K562 (cell line): ENCODE results near the gene CMTR1. TPM values are rescaled to one million over a fixed set of nuclear protein-coding genes. Genes with fewer than 3 reads are reported as not detected.

Experiments used
- CREB5 ChIP-seq: fragments of 250-450 bp; sonication (Bioruptor Pico); IDR thresholded peaks from 2 replicates; pipeline ENCODE4 v1.5.0; 2020; ENCODE audit warnings: mild to moderate bottlenecking
- ESRRB ChIP-seq: fragments of 250-450 bp; sonication (Bioruptor Pico); IDR thresholded peaks from 2 replicates; pipeline ENCODE4 v1.5.0; 2020; ENCODE audit warnings: mild to moderate bottlenecking, moderate library complexity, borderline replicate concordance
- MXI1 ChIP-seq: IDR thresholded peaks from 2 replicates; pipeline ENCODE4 v1.6.1; 2011; ENCODE audit warnings: low read depth, mild to moderate bottlenecking, improper control_type of control experiment, low read length
- PBX2 ChIP-seq, 2 experiments: IDR thresholded peaks in 1 of 2; conservative IDR thresholded peaks in 1 of 2; 2 replicates each; pipeline ENCODE4 v1.6.1; 2016; ENCODE audit warnings: low read depth in 2 of 2, mild to moderate bottlenecking in 1 of 2, missing compliant biosample characterization in 1 of 2, missing genetic modification characterization in 1 of 2, moderate library complexity in 1 of 2
- PHF21A ChIP-seq: fragments of 450-650 bp; IDR thresholded peaks from 2 replicates; pipeline ENCODE4 v1.6.1; 2017; ENCODE audit warnings: low read depth, borderline replicate concordance
- RBM14 ChIP-seq: fragments of 200-400 bp; formaldehyde crosslinking; IDR thresholded peaks from 2 replicates; pipeline ENCODE4 v1.6.1; 2018; ENCODE audit warnings: low read depth, mild to moderate bottlenecking, low read length, moderate library complexity, borderline replicate concordance; ENCODE audit not compliant: insufficient read depth
- STAT5A ChIP-seq: IDR thresholded peaks from 2 replicates; pipeline ENCODE4 v1.6.1; 2012; ENCODE audit warnings: low read length, inconsistent platforms, borderline replicate concordance
- ZBTB5 ChIP-seq: fragments of 450-650 bp; IDR thresholded peaks from 2 replicates; pipeline ENCODE4 v1.6.1; 2017; ENCODE audit warnings: antibody characterized with exemption
- ZC3H4 ChIP-seq: sonication (generic); formaldehyde crosslinking; IDR thresholded peaks from 2 replicates; pipeline ENCODE4 v1.9.0; 2021; ENCODE audit warnings: missing genetic modification reagents, borderline replicate concordance
- ZNF3 ChIP-seq: fragments of 250-450 bp; sonication (Bioruptor Pico); IDR thresholded peaks from 2 replicates; pipeline ENCODE4 v1.5.0; 2021; ENCODE audit warnings: mild to moderate bottlenecking, moderate library complexity
- polyA plus RNA-seq, 8 experiments: library from polyadenylated mRNA; depleted of rRNA in 4 of 8; stranded (reverse) in 5 of 8; unstranded in 3 of 8; fragments of >200 nt; fragmentation: Nextera tagmentation in 2 of 8; fragmentation: Illumina TruSeq in 1 of 8; extraction: Ambion mirVana in 2 of 8; extraction: Trizol in 1 of 8; gene quantifications; 2 replicates each; pipeline versions ENCODE4 v1.2.1 to v1.2.3, GENCODE V29; 2011 to 2014; ENCODE audit warnings: inconsistent platforms in 1 of 8, missing spikeins in 1 of 8
- total RNA-seq, 7 experiments: library from RNA; depleted of rRNA in 6 of 7; stranded (reverse); fragments of >200 nt in 6 of 7; fragmentation: Illumina TruSeq in 2 of 7; extraction: Trizol in 2 of 7; gene quantifications; 2 replicates each; pipeline versions ENCODE4 v1.2.1 to v1.2.3, GENCODE V29; 2011 to 2021; ENCODE audit warnings: low replicate concordance in 1 of 7
- TF ChIP-seq, protein P1 (sequence below), 3 experiments: fragments of 200-800 bp in 1 of 3; fragments of 250-450 bp in 1 of 3; fragments of 450-650 bp in 1 of 3; sonication (Bioruptor Pico) in 1 of 3; sonication (Bioruptor generic) in 1 of 3; formaldehyde crosslinking in 1 of 3; IDR thresholded peaks; 2 replicates each; pipeline versions ENCODE4 v1.6.1 to v1.8.0; 2016 to 2022; ENCODE audit warnings: mild to moderate bottlenecking in 2 of 3, missing genetic modification characterization in 2 of 3, missing compliant biosample characterization in 1 of 3, moderate library complexity in 1 of 3

CMTR1 gene
- total and polyA plus RNA-seq, 9 of the 15 experiments (the other 6 are each of a cell fraction or from before 2014, with no cell fraction given), result 2.9 to 63.5 (median 49.5) TPM

DNA sequence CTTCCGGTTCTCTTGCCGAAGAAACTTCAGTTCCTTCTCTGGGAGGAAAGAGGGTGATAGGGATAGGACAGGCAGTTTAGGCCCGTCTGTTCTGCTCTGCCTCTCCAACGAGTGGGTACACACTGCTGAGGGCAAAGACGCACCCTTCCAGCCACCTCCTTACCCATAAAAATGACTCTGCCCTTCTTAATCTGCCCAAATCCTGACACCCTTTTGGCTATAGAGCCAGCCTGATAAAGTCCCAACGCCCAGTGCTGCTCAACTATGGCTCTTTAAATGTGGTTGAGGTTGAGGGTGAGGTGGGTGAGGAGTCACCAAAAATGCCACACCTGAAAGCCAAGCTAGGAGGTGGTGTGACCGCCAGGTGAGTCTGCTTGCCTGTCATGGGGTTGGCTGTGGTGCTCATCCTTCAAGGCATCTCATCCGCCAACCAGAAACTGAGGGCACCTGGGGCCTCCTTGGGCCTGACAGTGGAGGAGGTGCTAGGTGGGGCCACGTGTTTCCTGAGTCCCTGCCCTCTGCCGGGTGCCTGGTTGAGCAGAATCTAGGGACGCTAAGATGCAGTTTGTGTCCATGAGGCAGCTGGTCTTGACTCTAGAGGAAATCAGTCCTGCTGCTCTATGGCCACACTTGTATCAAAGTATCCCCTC lies 50.4 kb downstream of the CMTR1 start (continued):
- TF ChIP-seq PBX2 (CRISPR knock-in tag; IDR thresholded peaks at IDR 0.05; ENCODE audit: low read depth) (no peak), PBX2 (tag; conservative IDR thresholded peaks at IDR 0.05; ENCODE audit: low read depth) (no peak), MXI1 (no peak), CREB5 (no peak), STAT5A (no peak), PHF21A (no peak), ZBTB5 (no peak), RBM14 (no peak), ZNF3 (no peak), ESRRB (CRISPR knock-in tag) (no peak), ZC3H4 (0 out of 2 replicates have a peak, but pooled peaks have one; percentile 60)
- TF ChIP-seq, protein P1, sequence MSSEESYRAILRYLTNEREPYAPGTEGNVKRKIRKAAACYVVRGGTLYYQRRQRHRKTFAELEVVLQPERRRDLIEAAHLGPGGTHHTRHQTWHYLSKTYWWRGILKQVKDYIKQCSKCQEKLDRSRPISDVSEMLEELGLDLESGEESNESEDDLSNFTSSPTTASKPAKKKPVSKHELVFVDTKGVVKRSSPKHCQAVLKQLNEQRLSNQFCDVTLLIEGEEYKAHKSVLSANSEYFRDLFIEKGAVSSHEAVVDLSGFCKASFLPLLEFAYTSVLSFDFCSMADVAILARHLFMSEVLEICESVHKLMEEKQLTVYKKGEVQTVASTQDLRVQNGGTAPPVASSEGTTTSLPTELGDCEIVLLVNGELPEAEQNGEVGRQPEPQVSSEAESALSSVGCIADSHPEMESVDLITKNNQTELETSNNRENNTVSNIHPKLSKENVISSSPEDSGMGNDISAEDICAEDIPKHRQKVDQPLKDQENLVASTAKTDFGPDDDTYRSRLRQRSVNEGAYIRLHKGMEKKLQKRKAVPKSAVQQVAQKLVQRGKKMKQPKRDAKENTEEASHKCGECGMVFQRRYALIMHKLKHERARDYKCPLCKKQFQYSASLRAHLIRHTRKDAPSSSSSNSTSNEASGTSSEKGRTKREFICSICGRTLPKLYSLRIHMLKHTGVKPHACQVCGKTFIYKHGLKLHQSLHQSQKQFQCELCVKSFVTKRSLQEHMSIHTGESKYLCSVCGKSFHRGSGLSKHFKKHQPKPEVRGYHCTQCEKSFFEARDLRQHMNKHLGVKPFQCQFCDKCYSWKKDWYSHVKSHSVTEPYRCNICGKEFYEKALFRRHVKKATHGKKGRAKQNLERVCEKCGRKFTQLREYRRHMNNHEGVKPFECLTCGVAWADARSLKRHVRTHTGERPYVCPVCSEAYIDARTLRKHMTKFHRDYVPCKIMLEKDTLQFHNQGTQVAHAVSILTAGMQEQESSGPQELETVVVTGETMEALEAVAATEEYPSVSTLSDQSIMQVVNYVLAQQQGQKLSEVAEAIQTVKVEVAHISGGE (CRISPR knock-in tag; IDR thresholded peaks at IDR 0.05), result no peak
